ENCODE results near the gene PDIK1L. TPM values are rescaled to one million over a fixed set of nuclear protein-coding genes. Genes with fewer than 3 reads are reported as not detected.

Gene PDIK1L
- total RNA-seq, result 10 to 100 TPM; 10.5 TPM

DNA sequence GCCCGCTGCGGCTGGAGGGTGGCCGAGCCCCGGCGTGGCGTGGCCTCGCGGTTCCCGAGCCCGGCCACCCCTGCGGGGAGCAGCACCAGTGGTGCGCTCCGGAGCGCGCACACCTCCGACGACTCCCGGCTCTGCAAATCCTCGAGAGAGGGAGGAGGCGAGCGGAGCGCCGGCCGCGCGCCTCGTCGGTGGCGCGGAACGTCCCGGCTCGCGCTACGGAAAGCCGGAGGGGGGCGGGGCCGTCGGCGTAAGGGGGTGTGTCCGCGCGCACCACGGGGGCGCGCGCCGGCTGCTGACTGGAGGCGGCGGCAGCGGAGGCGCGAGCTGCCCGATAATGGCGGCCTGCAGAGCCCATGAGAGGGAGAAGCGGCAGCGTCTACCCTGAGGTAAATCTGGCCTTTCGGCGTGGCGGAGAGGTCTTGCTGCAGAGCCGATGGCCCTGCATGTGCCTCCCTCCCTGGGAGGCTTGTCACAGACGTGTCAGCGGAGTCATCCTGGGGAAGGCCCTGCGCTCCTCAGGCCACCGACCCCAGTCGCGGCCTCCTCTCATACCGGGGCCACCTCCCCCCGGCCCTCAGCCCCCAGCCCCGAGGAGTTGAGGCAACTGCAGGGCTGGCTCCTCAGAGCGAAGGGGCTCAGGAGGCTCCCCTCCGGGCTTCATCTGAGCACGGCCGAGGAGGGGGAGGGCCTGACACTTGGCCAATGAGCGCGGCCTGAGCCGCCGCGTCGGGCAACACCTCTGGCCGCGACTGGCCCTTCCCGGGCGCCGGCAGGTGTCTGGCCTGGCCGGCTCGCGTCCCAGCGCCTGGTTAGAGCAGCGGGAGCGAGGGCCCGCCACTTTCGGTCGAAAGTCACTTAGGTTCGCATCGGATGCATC, at the start of gene PDIK1L:
Gene PDIK1L, plus strand, starts transcription at position 295 of the 877 bp plus-strand sequence. CDS start 2,485 bp downstream, outside the sequence.
- Histone ChIP-seq H3K9me3 (no peaks in the 10 kb centered on the region), H3K4me3 (peak within 1 kb of the TSS; percentile 87 to 88), H3K27me3 (replicated peaks; ENCODE audit: insufficient read depth) (no peaks in the 10 kb centered on the region), H3K27ac (peak within 1 kb of the TSS; percentile 87 to 92), H3K36me3 (no peaks in the 10 kb centered on the region), H3K4me1 (replicated peaks) (no peaks in the 10 kb centered on the region)
- intact Hi-C loops (cut with DNase I), result loop anchor here (2.0 to 5.0 kb wide), 3 partner anchors 77 to 211 kb away; no protein-coding TSS in a partner anchor
- DNase-seq (ENCODE audit: low spot score), result peak; percentile 92
- TF ChIP-seq POLR2AphosphoS5 (IDR thresholded peaks at IDR 0.05) (peak; percentile 80), POLR2A (IDR thresholded peaks at IDR 0.05) (peak; percentile 80)
- TF ChIP-seq, protein P1, sequence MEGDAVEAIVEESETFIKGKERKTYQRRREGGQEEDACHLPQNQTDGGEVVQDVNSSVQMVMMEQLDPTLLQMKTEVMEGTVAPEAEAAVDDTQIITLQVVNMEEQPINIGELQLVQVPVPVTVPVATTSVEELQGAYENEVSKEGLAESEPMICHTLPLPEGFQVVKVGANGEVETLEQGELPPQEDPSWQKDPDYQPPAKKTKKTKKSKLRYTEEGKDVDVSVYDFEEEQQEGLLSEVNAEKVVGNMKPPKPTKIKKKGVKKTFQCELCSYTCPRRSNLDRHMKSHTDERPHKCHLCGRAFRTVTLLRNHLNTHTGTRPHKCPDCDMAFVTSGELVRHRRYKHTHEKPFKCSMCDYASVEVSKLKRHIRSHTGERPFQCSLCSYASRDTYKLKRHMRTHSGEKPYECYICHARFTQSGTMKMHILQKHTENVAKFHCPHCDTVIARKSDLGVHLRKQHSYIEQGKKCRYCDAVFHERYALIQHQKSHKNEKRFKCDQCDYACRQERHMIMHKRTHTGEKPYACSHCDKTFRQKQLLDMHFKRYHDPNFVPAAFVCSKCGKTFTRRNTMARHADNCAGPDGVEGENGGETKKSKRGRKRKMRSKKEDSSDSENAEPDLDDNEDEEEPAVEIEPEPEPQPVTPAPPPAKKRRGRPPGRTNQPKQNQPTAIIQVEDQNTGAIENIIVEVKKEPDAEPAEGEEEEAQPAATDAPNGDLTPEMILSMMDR (IDR thresholded peaks at IDR 0.05), result peak in 2 of 4 experiments; percentile 16 to 17
- under 1% methylated on average over 61 of the region's 96 CpGs for WGBS

DNA sequence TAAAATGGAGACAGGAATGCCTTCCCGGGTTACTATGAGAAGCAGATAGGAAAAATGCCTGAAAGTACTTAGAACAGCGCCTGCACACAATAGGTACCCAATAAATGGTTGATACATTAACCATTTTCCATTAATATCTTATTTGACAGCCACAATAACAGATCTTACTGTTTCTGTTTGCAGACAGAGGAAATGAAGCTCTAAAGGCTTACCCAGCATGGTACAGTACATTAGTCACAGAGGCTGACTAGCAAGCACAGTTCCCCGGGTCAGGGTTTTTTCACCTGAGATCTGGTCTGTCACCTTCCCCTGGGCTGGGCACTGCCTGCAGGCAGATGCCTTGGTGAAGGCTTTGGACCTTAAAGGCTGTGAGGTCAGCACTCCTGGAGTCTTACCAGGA, 47.1 kb upstream of the PDIK1L start:
- DNase-seq (ENCODE audit: low spot score), result no peak
- H3K36me3 ChIP-seq, result no peaks in the 10 kb centered on the region
- H3K27me3 ChIP-seq (replicated peaks; ENCODE audit: insufficient read depth), result no peaks in the 10 kb centered on the region
- TF ChIP-seq POLR2AphosphoS5 (IDR thresholded peaks at IDR 0.05), result no peak
- TF ChIP-seq, protein P1 (IDR thresholded peaks at IDR 0.05), result no peak
- 53% methylated on average over 3 of the region's 3 CpGs for WGBS
- no peak overlapping the region for H3K4me3 ChIP-seq
- H3K9me3 ChIP-seq, result no peaks in the 10 kb centered on the region
- no peak overlapping the region for H3K27ac ChIP-seq
- intact Hi-C loops (cut with DNase I), result no loop called here
- H3K4me1 ChIP-seq (replicated peaks), result no peaks in the 10 kb centered on the region

DNA sequence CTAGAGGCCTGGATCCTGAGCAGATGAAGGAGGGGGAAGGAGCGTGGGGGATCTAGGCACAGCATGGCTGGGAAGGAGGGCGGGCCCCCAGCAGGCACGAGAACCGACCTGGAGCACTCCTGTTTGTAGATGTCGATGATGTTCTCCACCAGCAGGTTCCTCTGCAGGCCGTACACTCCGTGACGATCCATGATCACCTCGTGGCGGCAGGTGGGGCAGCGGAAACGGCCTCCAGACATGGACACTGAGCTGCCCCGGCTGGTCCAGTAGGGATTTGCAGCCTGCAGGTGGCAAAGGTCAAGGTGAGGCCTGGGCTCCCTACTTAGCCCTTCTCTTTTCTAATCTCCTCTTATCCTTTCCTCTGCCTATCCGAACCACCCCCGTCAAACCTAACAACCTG, 45.5 kb upstream of the PDIK1L start:
- intact Hi-C loops (cut with DNase I), result no loop called here
- Histone ChIP-seq H3K4me1 (replicated peaks) (no peaks in the 10 kb centered on the region), H3K9me3 (no peaks in the 10 kb centered on the region), H3K4me3 (no peak overlapping the region), H3K36me3 (no peaks in the 10 kb centered on the region), H3K27ac (no peak overlapping the region), H3K27me3 (replicated peaks; ENCODE audit: insufficient read depth) (no peaks in the 10 kb centered on the region)
- no peak for DNase-seq (ENCODE audit: low spot score)
- TF ChIP-seq, protein P1 (IDR thresholded peaks at IDR 0.05), result no peak
- no peak for TF ChIP-seq POLR2A (IDR thresholded peaks at IDR 0.05)
- no peak for TF ChIP-seq POLR2AphosphoS5 (IDR thresholded peaks at IDR 0.05)
- 78% methylated on average over 15 of the region's 15 CpGs for WGBS

DNA sequence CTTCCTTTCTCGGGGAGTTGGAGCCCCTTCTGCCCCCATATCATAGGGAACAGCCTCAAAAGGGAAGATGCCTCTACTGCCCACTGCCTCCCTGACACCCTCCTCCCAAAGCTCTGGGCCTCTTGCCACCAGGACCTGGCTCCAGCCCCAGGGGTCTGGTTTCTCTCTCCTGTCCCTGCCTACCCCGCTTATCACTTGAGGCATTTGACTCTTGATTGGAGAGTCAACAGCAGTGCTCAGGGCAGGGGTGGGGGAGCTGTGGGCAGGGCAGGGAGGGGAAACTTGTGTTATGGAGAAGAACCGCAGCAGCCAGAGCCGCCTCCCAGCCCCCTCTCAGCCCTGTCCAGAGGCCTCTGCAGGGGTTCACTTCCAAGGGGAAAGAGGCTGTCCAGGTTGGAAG, 44.8 kb upstream of the PDIK1L start:
- Histone ChIP-seq H3K27ac (no peak overlapping the region), H3K36me3 (no peaks in the 10 kb centered on the region), H3K9me3 (no peaks in the 10 kb centered on the region), H3K4me3 (no peak overlapping the region), H3K4me1 (replicated peaks) (no peaks in the 10 kb centered on the region), H3K27me3 (replicated peaks; ENCODE audit: insufficient read depth) (no peaks in the 10 kb centered on the region)
- intact Hi-C loops (cut with DNase I), result no loop called here
- 69% methylated on average over 4 of the region's 4 CpGs for WGBS
- no peak for DNase-seq (ENCODE audit: low spot score)
- TF ChIP-seq POLR2AphosphoS5 (IDR thresholded peaks at IDR 0.05) (no peak), POLR2A (IDR thresholded peaks at IDR 0.05) (no peak)
- TF ChIP-seq, protein P1 (IDR thresholded peaks at IDR 0.05), result no peak
